Testis (tissue), 2 donors: Measurements from ENCODE around the gene RTL9.

Experiments used
- POLR2A ChIP-seq: fragments of 450-650 bp; IDR thresholded peaks from one replicate; pipeline ENCODE4 v1.6.1; 2017; ENCODE audit warnings: antibody characterized with exemption, mild to moderate bottlenecking, moderate library complexity
- TF ChIP-seq, protein P1 (sequence below), 3 experiments: fragments of 450-650 bp in 2 of 3; fragments of 200-600 bp in 1 of 3; sonication (generic) in 1 of 3; IDR thresholded peaks; one replicate each; pipeline ENCODE4 v1.5.1; 2016 to 2019; ENCODE audit warnings: antibody characterized with exemption in 3 of 3, mild to moderate bottlenecking in 2 of 3, moderate library complexity in 1 of 3

DNA sequence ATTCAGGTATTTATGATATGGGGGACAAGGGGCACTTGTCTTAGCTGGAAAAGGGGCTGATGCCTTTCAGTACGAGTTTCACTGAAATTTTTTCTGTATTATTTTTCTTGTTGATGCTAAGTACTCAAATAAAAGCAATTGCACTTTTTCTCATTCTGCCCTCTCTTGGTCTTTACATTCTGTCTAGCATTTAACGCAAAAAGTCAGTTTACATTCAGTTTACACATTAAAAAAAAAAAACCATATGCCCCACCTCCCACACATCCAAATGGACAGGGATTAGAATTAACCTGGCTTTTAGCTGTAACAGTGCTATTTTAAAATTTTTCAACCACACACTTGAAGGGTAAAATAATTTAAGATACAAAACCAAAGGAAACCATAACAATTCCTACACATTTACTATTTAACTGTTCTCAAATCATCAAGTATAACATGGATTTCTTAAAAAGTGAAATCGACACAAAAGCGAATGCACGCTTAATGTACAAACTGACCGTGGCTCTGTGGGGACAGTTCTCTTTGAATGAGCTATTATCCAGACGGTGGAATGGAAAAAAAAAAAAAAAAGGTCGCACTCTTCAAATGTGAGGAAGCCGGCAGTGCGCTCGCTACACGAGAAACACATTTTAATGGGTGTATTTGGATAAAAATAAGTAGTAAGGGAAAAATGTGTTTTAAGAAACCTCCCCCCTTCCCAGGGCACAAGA, 42.1 kb upstream of the RTL9 start:
- TF ChIP-seq, protein P1, sequence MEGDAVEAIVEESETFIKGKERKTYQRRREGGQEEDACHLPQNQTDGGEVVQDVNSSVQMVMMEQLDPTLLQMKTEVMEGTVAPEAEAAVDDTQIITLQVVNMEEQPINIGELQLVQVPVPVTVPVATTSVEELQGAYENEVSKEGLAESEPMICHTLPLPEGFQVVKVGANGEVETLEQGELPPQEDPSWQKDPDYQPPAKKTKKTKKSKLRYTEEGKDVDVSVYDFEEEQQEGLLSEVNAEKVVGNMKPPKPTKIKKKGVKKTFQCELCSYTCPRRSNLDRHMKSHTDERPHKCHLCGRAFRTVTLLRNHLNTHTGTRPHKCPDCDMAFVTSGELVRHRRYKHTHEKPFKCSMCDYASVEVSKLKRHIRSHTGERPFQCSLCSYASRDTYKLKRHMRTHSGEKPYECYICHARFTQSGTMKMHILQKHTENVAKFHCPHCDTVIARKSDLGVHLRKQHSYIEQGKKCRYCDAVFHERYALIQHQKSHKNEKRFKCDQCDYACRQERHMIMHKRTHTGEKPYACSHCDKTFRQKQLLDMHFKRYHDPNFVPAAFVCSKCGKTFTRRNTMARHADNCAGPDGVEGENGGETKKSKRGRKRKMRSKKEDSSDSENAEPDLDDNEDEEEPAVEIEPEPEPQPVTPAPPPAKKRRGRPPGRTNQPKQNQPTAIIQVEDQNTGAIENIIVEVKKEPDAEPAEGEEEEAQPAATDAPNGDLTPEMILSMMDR (IDR thresholded peaks at IDR 0.05): no peak
- TF ChIP-seq POLR2A: no peak
